K562 (cell line): Measurements from ENCODE around the gene RIPPLY3. TPM values are rescaled to one million over a fixed set of nuclear protein-coding genes. Genes with fewer than 3 reads are reported as not detected.

ENCODE experiments used
- CHAMP1 ChIP-seq: fragments of 450-650 bp; IDR thresholded peaks from 2 replicates; pipeline ENCODE4 v1.6.1; 2016; ENCODE audit warnings: mild to moderate bottlenecking
- CHD7 ChIP-seq: fragments of 200-600 bp; sonication (generic); IDR thresholded peaks from one replicate; pipeline ENCODE4 v1.6.1; 2012; ENCODE audit warnings: mild to moderate bottlenecking, low read depth, low read length, inconsistent platforms
- COPS2 ChIP-seq: fragments of 450-650 bp; conservative IDR thresholded peaks from 2 replicates; pipeline ENCODE4 v1.6.1; 2016; ENCODE audit warnings: mild to moderate bottlenecking, moderate library complexity
- EHMT2 ChIP-seq: fragments of 450-650 bp; IDR thresholded peaks from 2 replicates; pipeline ENCODE4 v1.6.1; 2018; ENCODE audit warnings: antibody characterized with exemption
- KLF6 ChIP-seq: fragments of 250-450 bp; sonication (Bioruptor Pico); IDR thresholded peaks from 2 replicates; pipeline ENCODE4 v1.4.0; 2020; ENCODE audit warnings: mild to moderate bottlenecking, moderate library complexity, borderline replicate concordance
- MAFK ChIP-seq: IDR thresholded peaks from 2 replicates; pipeline ENCODE4 v1.6.1; 2011; ENCODE audit warnings: low read length, improper control_type of control experiment
- NFXL1 ChIP-seq: fragments of 450-650 bp; formaldehyde crosslinking; IDR thresholded peaks from 2 replicates; pipeline ENCODE4 v1.4.0; 2021; ENCODE audit warnings: mild to moderate bottlenecking
- PTRF ChIP-seq: fragments of 450-650 bp; IDR thresholded peaks from 2 replicates; pipeline ENCODE4 v1.6.1; 2016; ENCODE audit warnings: mild to moderate bottlenecking, missing genetic modification characterization, missing compliant biosample characterization
- SP2 ChIP-seq: IDR thresholded peaks from 2 replicates; pipeline ENCODE4 v1.6.1; 2011; ENCODE audit warnings: mild to moderate bottlenecking, low read depth, low read length, moderate library complexity; ENCODE audit not compliant: poor library complexity, severe bottlenecking; ENCODE audit errors: extremely low read depth
- ZNF316 ChIP-seq: fragments of 450-650 bp; IDR thresholded peaks from 2 replicates; pipeline ENCODE4 v1.6.1; 2016
- ZNF707 ChIP-seq: fragments of 250-450 bp; sonication (Bioruptor Pico); conservative IDR thresholded peaks from 2 replicates; pipeline ENCODE4 v1.8.0; 2022; ENCODE audit warnings: inconsistent platforms, mild to moderate bottlenecking, moderate library complexity
- polyA plus RNA-seq, 8 experiments: library from polyadenylated mRNA; depleted of rRNA in 4 of 8; stranded (reverse) in 5 of 8; unstranded in 3 of 8; fragments of >200 nt; fragmentation: Nextera tagmentation in 2 of 8; fragmentation: Illumina TruSeq in 1 of 8; extraction: Ambion mirVana in 2 of 8; extraction: Trizol in 1 of 8; gene quantifications; 2 replicates each; pipeline versions ENCODE4 v1.2.1 to v1.2.3, GENCODE V29; 2011 to 2014; ENCODE audit warnings: inconsistent platforms in 1 of 8, missing spikeins in 1 of 8
- total RNA-seq, 7 experiments: library from RNA; depleted of rRNA in 6 of 7; stranded (reverse); fragments of >200 nt in 6 of 7; fragmentation: Illumina TruSeq in 2 of 7; extraction: Trizol in 2 of 7; gene quantifications; 2 replicates each; pipeline versions ENCODE4 v1.2.1 to v1.2.3, GENCODE V29; 2011 to 2021; ENCODE audit warnings: low replicate concordance in 1 of 7
- TF ChIP-seq, protein P1 (sequence below): fragments of 450-650 bp; IDR thresholded peaks from 2 replicates; pipeline ENCODE4 v1.7.0; 2016; ENCODE audit warnings: borderline replicate concordance

Gene RIPPLY3
- total and polyA plus RNA-seq, 9 of the 15 experiments (the other 6 are each of a cell fraction or from before 2014, with no cell fraction given) = not detected

DNA sequence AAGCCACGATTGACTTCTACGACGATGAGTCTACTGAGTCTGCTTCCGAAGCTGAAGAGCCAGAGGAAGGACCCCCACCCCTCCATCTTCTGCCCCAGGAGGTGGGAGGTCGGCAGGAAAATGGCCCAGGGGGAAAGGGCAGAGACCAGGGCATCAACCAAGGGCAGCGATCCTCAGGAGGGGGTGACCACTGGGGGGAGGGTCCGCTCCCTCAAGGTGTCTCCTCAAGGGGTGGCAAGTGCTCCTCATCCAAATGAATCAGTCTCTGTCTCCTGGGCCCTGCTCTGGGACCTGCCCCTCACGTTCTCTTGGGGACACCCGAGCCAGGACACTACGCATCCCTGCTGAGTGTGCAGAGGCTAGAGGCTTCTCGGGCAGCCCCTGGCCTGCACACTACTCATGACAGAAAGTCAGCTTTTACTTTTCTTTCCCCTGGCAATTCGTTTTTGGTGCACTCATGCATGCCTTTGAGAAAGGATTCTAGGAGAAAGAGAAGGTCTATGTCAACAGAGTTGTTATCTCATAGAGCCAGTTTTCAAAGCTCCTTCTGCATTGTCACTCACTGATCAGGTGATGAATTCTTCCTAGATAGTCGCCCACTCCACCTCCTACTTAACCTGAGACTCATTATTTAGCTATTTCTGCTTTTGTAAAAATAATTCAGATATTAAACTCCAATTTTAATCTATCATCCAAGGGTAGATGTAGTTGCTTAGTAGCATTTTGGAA is 11.6 kb downstream of the RIPPLY3 start (continued):
- TF ChIP-seq, protein P1, sequence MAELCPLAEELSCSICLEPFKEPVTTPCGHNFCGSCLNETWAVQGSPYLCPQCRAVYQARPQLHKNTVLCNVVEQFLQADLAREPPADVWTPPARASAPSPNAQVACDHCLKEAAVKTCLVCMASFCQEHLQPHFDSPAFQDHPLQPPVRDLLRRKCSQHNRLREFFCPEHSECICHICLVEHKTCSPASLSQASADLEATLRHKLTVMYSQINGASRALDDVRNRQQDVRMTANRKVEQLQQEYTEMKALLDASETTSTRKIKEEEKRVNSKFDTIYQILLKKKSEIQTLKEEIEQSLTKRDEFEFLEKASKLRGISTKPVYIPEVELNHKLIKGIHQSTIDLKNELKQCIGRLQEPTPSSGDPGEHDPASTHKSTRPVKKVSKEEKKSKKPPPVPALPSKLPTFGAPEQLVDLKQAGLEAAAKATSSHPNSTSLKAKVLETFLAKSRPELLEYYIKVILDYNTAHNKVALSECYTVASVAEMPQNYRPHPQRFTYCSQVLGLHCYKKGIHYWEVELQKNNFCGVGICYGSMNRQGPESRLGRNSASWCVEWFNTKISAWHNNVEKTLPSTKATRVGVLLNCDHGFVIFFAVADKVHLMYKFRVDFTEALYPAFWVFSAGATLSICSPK = no peak
- TF ChIP-seq ZNF707 (CRISPR knock-in tag) (no peak), SP2 (no peak), CHD7 (no peak), EHMT2 (0 out of 2 replicates have a peak, but pooled peaks have one; percentile 18), CHAMP1 (peak; percentile 46; the same call in 1 of the 2 replicates), KLF6 (no peak), ZNF316 (peak; percentile 49; the same call in 1 of the 2 replicates), MAFK (0 out of 2 replicates have a peak, but pooled peaks have one; percentile 14), COPS2 (no peak), PTRF (tag) (no peak), NFXL1 (CRISPR knock-in tag) (no peak)
